T-cell (primary cell): ENCODE data around the gene TKT. TPM values are rescaled to one million over a fixed set of nuclear protein-coding genes. Genes with fewer than 3 reads are reported as not detected.

Experiments
- ATAC-seq, 4 experiments: fragments of 200-7000 bp in 3 of 4; fragments of 150-1000 bp in 1 of 4; cut with Tn5 transposase; replicated peaks in 1 of 4; 1 replicate in 3 of 4; 2 replicates in 1 of 4; pipeline ENCODE4 v1.10.0; 2021; ENCODE audit warnings: moderate library complexity in 3 of 4, mild to moderate bottlenecking in 2 of 4, moderate number of reproducible peaks in 1 of 4
- CTCF ChIA-PET, 2 donors: fragments of 300-600 bp; sonication (Branson Sonifier 250); formaldehyde crosslinking; loops; one replicate each; lab custom pipeline; 2022; ENCODE audit warnings: antibody characterized with exemption in 2 of 2; lab: Charles Lee
- POLR2A ChIA-PET, 2 donors: fragments of 300-600 bp; sonication (Branson Sonifier 250); formaldehyde crosslinking; loops; one replicate each; lab custom pipeline; 2022; ENCODE audit warnings: antibody characterized with exemption in 2 of 2; lab: Charles Lee
- DNase-seq, 35 experiments: peaks; one replicate each; pipeline versions ENCODE4 v3.0.0 to v3.0.0-alpha.2; 2013 to 2023
- H3K27ac ChIP-seq: one replicate; pipeline ENCODE4 v1.5.1; 2013; ENCODE audit warnings: low read length
- H3K27me3 ChIP-seq, 2 experiments: replicated peaks in 1 of 2; 1 replicate in 1 of 2; 2 replicates in 1 of 2; pipeline versions ENCODE4 v1.6.1 to v1.7.0; 2013; ENCODE audit warnings: low read length in 1 of 2, mixed read lengths in 1 of 2; ENCODE audit not compliant: control insufficient read depth in 2 of 2, insufficient read depth in 2 of 2; ENCODE audit errors: extremely low read depth in 1 of 2
- H3K36me3 ChIP-seq, 2 donors: 1 replicate in 1 of 2; 2 replicates in 1 of 2; pipeline versions ENCODE4 v1.6.1 to v1.7.0; 2013; ENCODE audit warnings: low read length in 1 of 2; ENCODE audit not compliant: control insufficient read depth in 2 of 2, insufficient read depth in 1 of 2; ENCODE audit errors: extremely low read depth in 1 of 2
- H3K4me1 ChIP-seq, 2 experiments: 1 replicate in 1 of 2; 2 replicates in 1 of 2; pipeline versions ENCODE4 v1.6.1 to v1.7.0; 2013; ENCODE audit warnings: low read length in 2 of 2, mixed read lengths in 1 of 2; ENCODE audit not compliant: insufficient read depth in 2 of 2, control insufficient read depth in 1 of 2; ENCODE audit errors: extremely low read depth in 1 of 2
- H3K4me3 ChIP-seq, 2 donors: 1 replicate in 1 of 2; 2 replicates in 1 of 2; pipeline versions ENCODE4 v1.5.1 to v1.7.0; 2013; ENCODE audit warnings: mild to moderate bottlenecking in 2 of 2, low read length in 1 of 2, moderate library complexity in 1 of 2; ENCODE audit not compliant: control insufficient read depth in 1 of 2; ENCODE audit errors: extremely low read depth in 1 of 2
- H3K9me3 ChIP-seq: 2 replicates; pipeline ENCODE4 v1.7.0; 2013
- H3K27ac Mint-ChIP-seq, 2 donors: one replicate each; pipeline ENCODE4 v1.8.0; 2020 to 2021; ENCODE audit warnings: mild to moderate bottlenecking in 2 of 2, mixed read lengths in 2 of 2
- H3K27me3 Mint-ChIP-seq, 2 donors: one replicate each; pipeline ENCODE4 v1.8.0; 2021 to 2022; ENCODE audit warnings: mixed read lengths in 2 of 2
- H3K36me3 Mint-ChIP-seq: one replicate; pipeline ENCODE4 v1.8.0; 2021; ENCODE audit warnings: mixed read lengths
- H3K4me1 Mint-ChIP-seq, 3 donors: one replicate each; pipeline ENCODE4 v1.8.0; 2020 to 2022; ENCODE audit warnings: mixed read lengths in 3 of 3, mild to moderate bottlenecking in 1 of 3
- H3K4me3 Mint-ChIP-seq, 3 donors: one replicate each; pipeline ENCODE4 v1.8.0; 2020 to 2022; ENCODE audit warnings: mild to moderate bottlenecking in 3 of 3, mixed read lengths in 3 of 3, moderate library complexity in 3 of 3
- H3K9me3 Mint-ChIP-seq, 3 donors: one replicate each; pipeline ENCODE4 v1.8.0; 2020 to 2022; ENCODE audit warnings: mixed read lengths in 3 of 3
- whole genome bisulfite sequencing: methylation state at CpG from one replicate; pipeline ENCODE4 v1.1.5; 2013; ENCODE audit warnings: missing lambda C conversion rate; ENCODE audit not compliant: insufficient coverage; 5-methylcytosine and 5-hydroxymethylcytosine counted together
- total RNA-seq, 35 experiments: library from RNA in 6 of 35; stranded (reverse) in 6 of 35; fragments of 120-200 nt in 1 of 35; gene quantifications; one replicate each; pipeline versions ENCODE4 v1.2.1 to v1.2.4 and lab custom pipeline; 2013 to 2026

The TKT gene
- total RNA-seq, 5 donors from 2014 or later (not counting 1 experiment from before 2014, with no cell fraction given), result 98.2 to 139 (median 118) TPM

DNA sequence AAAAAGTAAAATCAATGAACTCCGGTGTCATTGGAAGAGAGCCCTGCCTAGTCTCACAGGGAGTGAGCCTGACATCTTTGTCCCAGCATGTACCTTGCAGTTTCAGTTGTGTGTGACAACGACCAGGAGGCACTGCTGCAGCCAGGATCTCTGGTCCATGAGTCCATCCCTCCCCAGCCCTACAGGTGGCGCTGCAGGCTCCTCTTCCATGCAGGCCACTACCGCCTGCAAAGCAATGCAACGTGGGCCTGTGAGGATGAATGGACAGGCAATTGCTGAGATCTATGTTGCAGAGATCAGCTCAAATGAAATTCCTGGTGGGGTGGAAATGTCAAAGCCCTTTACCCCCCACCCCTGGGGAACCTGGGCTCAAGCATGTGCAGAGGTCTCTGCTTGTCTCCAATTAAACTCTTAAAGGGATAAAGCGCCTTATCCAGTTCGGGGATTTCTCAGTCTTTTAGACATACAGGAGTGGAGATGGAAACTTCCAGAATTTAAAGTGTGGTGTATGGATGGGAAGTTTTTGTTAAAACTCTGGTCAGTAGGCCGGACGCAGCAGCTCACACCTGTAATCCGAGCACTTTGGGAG is 35.8 kb downstream of the TKT start:
- no peaks in the 10 kb centered on the region for H3K27me3 Mint-ChIP-seq
- peaks cover 0 to 2% of the 10 kb centered on the region in 2 experiments for H3K27me3 ChIP-seq
- DNase-seq (peak; percentile 47 to 82 (median 67)), ATAC-seq (peak; percentile 85 to 92 (median 90))
- H3K9me3 ChIP-seq, result no peaks in the 10 kb centered on the region
- no peak overlapping the region for H3K4me3 ChIP-seq
- no peaks in the 10 kb centered on the region for H3K9me3 Mint-ChIP-seq
- ChIA-PET POLR2A (no interaction called here), CTCF (no interaction called here)
- H3K4me1 Mint-ChIP-seq, result peaks cover 4 to 7% (median 5%) of the 10 kb centered on the region in 3 donors
- WGBS, result 72% methylated on average over 5 of the region's 10 CpGs
- H3K4me3 Mint-ChIP-seq, result no peak overlapping the region
- H3K27ac ChIP-seq, result no peak overlapping the region
- H3K36me3 Mint-ChIP-seq, result peaks cover 4% of the 10 kb centered on the region
- peaks cover 9 to 12% of the 10 kb centered on the region in 2 donors for H3K36me3 ChIP-seq
- H3K27ac Mint-ChIP-seq, result peak overlapping the region in 1 of 2 donors; percentile 52
- no peaks in the 10 kb centered on the region for H3K4me1 ChIP-seq

DNA sequence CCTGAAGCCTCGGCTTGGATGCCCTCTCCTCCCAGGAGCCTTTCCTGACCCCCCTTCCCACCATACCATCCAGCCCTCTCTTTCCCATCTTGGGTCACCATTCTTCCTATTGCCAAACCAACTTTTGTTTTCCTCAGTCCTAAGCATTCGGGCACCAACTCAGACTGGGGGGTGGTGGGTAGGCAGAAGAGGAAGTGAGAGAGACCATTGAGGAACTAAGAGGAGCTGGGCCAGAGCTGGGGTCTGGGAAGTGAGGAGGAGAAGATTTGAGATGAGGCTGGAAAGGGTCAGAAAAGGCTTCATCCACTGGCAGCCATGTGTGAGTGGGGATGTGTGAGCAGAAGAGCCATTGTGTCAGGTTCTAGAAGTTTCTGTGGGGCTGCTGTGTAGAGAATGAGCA is 37.7 kb downstream of the TKT start:
- H3K4me3 Mint-ChIP-seq, result no peak overlapping the region
- DNase-seq, result no peak
- no peak for ATAC-seq

DNA sequence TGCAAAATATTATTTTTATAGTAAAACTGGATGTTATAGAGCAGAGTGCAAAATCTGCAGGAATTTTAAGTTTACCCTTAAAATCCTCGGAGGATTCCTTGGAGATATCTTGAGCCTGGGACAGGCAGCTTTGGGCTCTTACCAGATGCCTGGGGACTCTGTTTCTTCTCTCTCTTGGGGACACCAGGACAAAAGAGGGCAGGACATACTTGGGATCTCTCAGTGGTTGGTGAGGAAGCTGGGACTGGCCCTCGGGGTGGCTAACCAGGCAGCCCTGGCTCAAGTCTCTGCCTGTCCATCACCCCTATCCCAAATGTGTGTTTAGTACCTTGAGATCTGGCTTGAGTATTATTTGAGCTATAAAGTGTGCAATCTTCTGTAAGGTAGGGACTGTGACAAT is 38.6 kb downstream of the TKT start:
- H3K36me3 Mint-ChIP-seq, result no peaks in the 10 kb centered on the region
- H3K4me3 ChIP-seq, result no peak overlapping the region
- H3K4me1 ChIP-seq, result no peaks in the 10 kb centered on the region
- no peak overlapping the region for H3K27ac ChIP-seq
- no peaks in the 10 kb centered on the region for H3K36me3 ChIP-seq
- DNase-seq, result no peak
- ChIA-PET POLR2A (no interaction called here), CTCF (interaction anchor here in 1 of 2 donors (0.6 kb wide), 1 partner anchor 380 kb away, joined by 3 read pairs; no protein-coding TSS in a partner anchor)
- H3K4me1 Mint-ChIP-seq, result peaks cover 4 to 7% (median 5%) of the 10 kb centered on the region in 3 donors
- no peaks in the 10 kb centered on the region for H3K9me3 Mint-ChIP-seq
- H3K9me3 ChIP-seq, result no peaks in the 10 kb centered on the region
- no peak overlapping the region for H3K4me3 Mint-ChIP-seq
- H3K27me3 Mint-ChIP-seq, result no peaks in the 10 kb centered on the region
- WGBS, result 71% methylated on average over 1 of the region's 2 CpGs
- H3K27ac Mint-ChIP-seq, result no peak overlapping the region
- H3K27me3 ChIP-seq, result peaks cover 0 to 2% of the 10 kb centered on the region in 2 experiments
- no peak for ATAC-seq

More for the DNA sequence above, 37.7 kb downstream of the TKT start:
- peaks cover 4 to 7% (median 5%) of the 10 kb centered on the region in 3 donors for H3K4me1 Mint-ChIP-seq
- Histone ChIP-seq H3K27me3 (peaks cover 0 to 2% of the 10 kb centered on the region in 2 experiments), H3K4me1 (no peaks in the 10 kb centered on the region), H3K27ac (no peak overlapping the region), H3K36me3 (no peaks in the 10 kb centered on the region), H3K4me3 (no peak overlapping the region), H3K9me3 (no peaks in the 10 kb centered on the region)
- peaks cover 2% of the 10 kb centered on the region for H3K36me3 Mint-ChIP-seq
- 50% methylated on average over 1 of the region's 2 CpGs for WGBS
- H3K9me3 Mint-ChIP-seq, result no peaks in the 10 kb centered on the region
- ChIA-PET POLR2A (interaction anchor here in 1 of 2 donors (0.5 kb wide), 1 partner anchor 78 kb away, joined by 5 read pairs; no protein-coding TSS in a partner anchor), CTCF (interaction anchor here in 1 of 2 donors (0.5 kb wide), 1 partner anchor 17 kb away, joined by 3 read pairs; no protein-coding TSS in a partner anchor)
- no peaks in the 10 kb centered on the region for H3K27me3 Mint-ChIP-seq
- no peak overlapping the region for H3K27ac Mint-ChIP-seq

DNA sequence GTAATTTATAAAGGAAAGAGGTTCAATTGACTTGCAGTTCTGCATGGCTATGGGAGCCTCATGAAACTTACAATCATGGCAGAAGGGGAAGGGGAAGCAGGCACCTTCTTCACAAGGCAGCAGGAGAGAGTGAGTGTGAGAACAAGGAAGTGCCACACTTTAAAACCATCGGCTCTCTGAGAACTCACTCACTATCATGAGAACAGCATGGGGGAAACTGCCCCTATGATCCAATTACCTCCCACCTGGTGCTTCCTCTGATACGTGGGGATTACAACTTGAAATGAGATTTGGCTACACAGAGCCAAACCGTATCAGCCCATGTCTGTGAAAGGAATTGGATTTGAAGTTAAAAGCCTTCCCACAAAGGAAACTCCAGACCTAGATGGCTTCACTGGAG is 39.1 kb downstream of the TKT start:
- no peak overlapping the region for H3K27ac Mint-ChIP-seq
- no peak for ATAC-seq
- no peak overlapping the region for H3K27ac ChIP-seq
- ChIA-PET POLR2A (no interaction called here), CTCF (no interaction called here)
- H3K9me3 ChIP-seq, result no peaks in the 10 kb centered on the region
- peaks cover 0 to 2% of the 10 kb centered on the region in 2 experiments for H3K27me3 ChIP-seq
- no peaks in the 10 kb centered on the region for H3K27me3 Mint-ChIP-seq
- no peak overlapping the region for H3K4me3 Mint-ChIP-seq
- DNase-seq, result no peak
- H3K36me3 ChIP-seq, result no peaks in the 10 kb centered on the region
- no CpG with 5 or more reads among the region's 3 CpGs for WGBS
- no peaks in the 10 kb centered on the region for H3K36me3 Mint-ChIP-seq
- peaks cover 4 to 7% (median 5%) of the 10 kb centered on the region in 3 donors for H3K4me1 Mint-ChIP-seq
- no peak overlapping the region for H3K4me3 ChIP-seq
- H3K4me1 ChIP-seq, result no peaks in the 10 kb centered on the region
- H3K9me3 Mint-ChIP-seq, result no peaks in the 10 kb centered on the region

DNA sequence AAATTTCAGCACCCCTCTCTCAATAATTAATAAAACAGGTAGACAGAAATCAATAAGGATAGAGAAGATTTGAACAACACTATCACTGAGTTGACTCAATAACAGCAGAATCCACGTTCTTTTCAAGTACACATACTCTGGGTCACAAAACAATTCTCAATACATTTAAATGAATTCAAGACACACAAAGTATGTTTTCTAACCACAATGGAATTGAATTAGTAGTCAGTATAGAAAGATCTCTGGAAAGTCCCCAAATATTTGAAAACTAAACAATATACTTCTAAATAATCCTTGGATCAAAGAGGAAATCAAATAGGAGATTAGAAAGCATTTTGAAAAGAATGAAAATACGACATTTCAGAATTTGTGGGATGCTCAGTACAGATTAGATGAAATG is 40.0 kb downstream of the TKT start:
- CTCF ChIA-PET, result no interaction called here
- no peaks in the 10 kb centered on the region for H3K9me3 Mint-ChIP-seq
- H3K27ac Mint-ChIP-seq, result no peak overlapping the region
- Histone ChIP-seq H3K9me3 (no peaks in the 10 kb centered on the region), H3K4me3 (no peak overlapping the region), H3K27me3 (peaks cover 0 to 2% of the 10 kb centered on the region in 2 experiments), H3K4me1 (no peaks in the 10 kb centered on the region), H3K36me3 (no peaks in the 10 kb centered on the region), H3K27ac (no peak overlapping the region)
- no CpG with 5 or more reads among the region's 2 CpGs for WGBS
- no peak overlapping the region for H3K4me3 Mint-ChIP-seq
- H3K36me3 Mint-ChIP-seq, result no peaks in the 10 kb centered on the region
- no peak for DNase-seq
- ATAC-seq, result no peak
- peaks cover 4 to 7% (median 5%) of the 10 kb centered on the region in 3 donors for H3K4me1 Mint-ChIP-seq
- no peaks in the 10 kb centered on the region for H3K27me3 Mint-ChIP-seq
- POLR2A ChIA-PET, result interaction anchor here in 1 of 2 donors (0.6 kb wide), 1 partner anchor 33 kb away, joined by 3 read pairs; no protein-coding TSS in a partner anchor

DNA sequence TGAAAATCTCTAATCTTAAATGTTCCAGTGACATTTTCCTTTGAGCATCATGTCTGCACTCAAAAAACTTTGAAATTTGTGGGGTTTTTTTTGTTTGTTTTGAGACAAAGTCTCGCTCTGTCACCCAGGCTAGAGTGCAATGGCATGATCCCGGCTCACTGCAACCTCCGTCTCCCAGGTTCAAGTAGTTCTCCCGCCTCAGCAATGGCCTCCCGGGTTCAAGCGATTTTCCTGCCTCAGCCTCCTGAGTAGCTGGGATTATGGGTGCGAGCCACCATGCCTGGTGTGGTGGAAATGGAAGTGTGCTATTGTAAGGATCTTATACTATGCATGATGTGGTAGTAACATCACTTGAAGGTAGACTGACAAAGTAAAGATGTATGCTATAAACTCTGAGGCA is 42.5 kb downstream of the TKT start:
- no peak overlapping the region for H3K4me3 ChIP-seq
- no peak overlapping the region for H3K27ac ChIP-seq
- peaks cover 0 to 2% (median 0%) of the 10 kb centered on the region in 3 donors for H3K4me1 Mint-ChIP-seq
- no peaks in the 10 kb centered on the region for H3K9me3 ChIP-seq
- H3K4me3 Mint-ChIP-seq, result no peak overlapping the region
- H3K36me3 ChIP-seq, result no peaks in the 10 kb centered on the region
- H3K27me3 ChIP-seq, result peaks cover 0 to 2% of the 10 kb centered on the region in 2 experiments
- 94% methylated on average over 4 of the region's 7 CpGs for WGBS
- H3K27me3 Mint-ChIP-seq, result no peaks in the 10 kb centered on the region
- ChIA-PET CTCF (no interaction called here), POLR2A (interaction anchor here in 1 of 2 donors (0.6 kb wide), 1 partner anchor 830 kb away, joined by 3 read pairs; no protein-coding TSS in a partner anchor)
- DNase-seq (no peak), ATAC-seq (no peak)
- H3K27ac Mint-ChIP-seq, result no peak overlapping the region
- peaks cover 0 to 4% (median 2%) of the 10 kb centered on the region in 3 donors for H3K9me3 Mint-ChIP-seq
- H3K4me1 ChIP-seq, result no peaks in the 10 kb centered on the region
- peaks cover 3% of the 10 kb centered on the region for H3K36me3 Mint-ChIP-seq
